ENCODE measurements around the gene VPS45.

The VPS45 gene

GRCh38 chr1:150073516-150073915 lies 5.9 kb downstream of the VPS45 start:
- no peak for DNase-seq

- DNase-seq, result no peak
These were observed 8.5 kb downstream of the VPS45 start for GRCh38 chr1:150076066-150076465.

- no peak for DNase-seq
These were observed 9.4 kb downstream of the VPS45 start for GRCh38 chr1:150076985-150077384.

GRCh38 chr1:150080784-150081183 lies 13.2 kb downstream of the VPS45 start:
- no peak for DNase-seq

- no peak for DNase-seq
These were observed 14.9 kb downstream of the VPS45 start for GRCh38 chr1:150082494-150082893.

GRCh38 chr1:150083907-150084306 lies 16.3 kb downstream of the VPS45 start:
- DNase-seq, result no peak

GRCh38 chr1:150085406-150085805 lies 17.8 kb downstream of the VPS45 start:
- DNase-seq, result no peak

- DNase-seq, result no peak
These were observed 19.8 kb downstream of the VPS45 start for GRCh38 chr1:150087415-150087814.

GRCh38 chr1:150089846-150090520 lies 22.4 kb downstream of the VPS45 start:
- DNase-seq, result no peak

- DNase-seq, result no peak
These were observed 24.7 kb downstream of the VPS45 start for GRCh38 chr1:150092180-150092791.

GRCh38 chr1:150093805-150094204 lies 26.2 kb downstream of the VPS45 start:
- no peak for DNase-seq

GRCh38 chr1:150094734-150095265 lies 27.2 kb downstream of the VPS45 start:
- no peak for DNase-seq

GRCh38 chr1:150102986-150103385 lies 35.4 kb downstream of the VPS45 start:
- DNase-seq, result no peak

- DNase-seq, result no peak
These were observed 38.8 kb downstream of the VPS45 start for GRCh38 chr1:150106341-150106740.

- DNase-seq, result no peak
These were observed 42.0 kb downstream of the VPS45 start for GRCh38 chr1:150109586-150109985.

- no peak for DNase-seq
These were observed 42.5 kb downstream of the VPS45 start for GRCh38 chr1:150110116-150110515.

- no peak for DNase-seq
These were observed 44.1 kb downstream of the VPS45 start for GRCh38 chr1:150111670-150112069.

GRCh38 chr1:150115121-150115520 lies 47.5 kb downstream of the VPS45 start:
- no peak for DNase-seq

GRCh38 chr1:150118716-150119115 lies 51.1 kb downstream of the VPS45 start:
- no peak for DNase-seq

GRCh38 chr1:150121236-150121862 lies 53.8 kb downstream of the VPS45 start:
- no peak for DNase-seq

- no peak for DNase-seq
These were observed 59.2 kb downstream of the VPS45 start for GRCh38 chr1:150126811-150127210.

GRCh38 chr1:150127464-150127863 lies 59.9 kb downstream of the VPS45 start:
- no peak for DNase-seq

- DNase-seq, result no peak
These were observed 60.3 kb downstream of the VPS45 start for GRCh38 chr1:150127868-150128267.

- DNase-seq, result no peak
These were observed 64.8 kb downstream of the VPS45 start for GRCh38 chr1:150132372-150132771.

All from activated CD8-positive, alpha-beta memory T cell treated with anti-CD3 and anti-CD28 coated beads for 24 hours (primary cell).